Measurements from ENCODE around the gene IRGQ.

The IRGQ gene

GRCh38 chr19:43546581-43546980, 49.4 kb downstream of the IRGQ start:
- DNase-seq (ENCODE audit: low read depth in 1 of 2, low spot score in 1 of 2): no peak

- no peak for DNase-seq (ENCODE audit: low read depth in 1 of 2, low spot score in 1 of 2)
Observed at GRCh38 chr19:43545981-43546380, 50.0 kb downstream of the IRGQ start.

GRCh38 chr19:43545276-43545675, 50.7 kb downstream of the IRGQ start:
- DNase-seq (ENCODE audit: low read depth in 1 of 2, low spot score in 1 of 2): no peak

GRCh38 chr19:43544077-43544476, 51.9 kb downstream of the IRGQ start:
- DNase-seq (ENCODE audit: low read depth in 1 of 2, low spot score in 1 of 2): no peak

GRCh38 chr19:43541920-43542650, 53.8 kb downstream of the IRGQ start:
- no peak for DNase-seq (ENCODE audit: low read depth in 1 of 2, low spot score in 1 of 2)

- no peak for DNase-seq (ENCODE audit: low read depth in 1 of 2, low spot score in 1 of 2)
Observed at GRCh38 chr19:43540381-43540780, 55.6 kb downstream of the IRGQ start.

GRCh38 chr19:43538922-43539321, 57.0 kb downstream of the IRGQ start:
- DNase-seq (ENCODE audit: low read depth in 1 of 2, low spot score in 1 of 2): no peak

GRCh38 chr19:43534816-43535761, 60.8 kb downstream of the IRGQ start:
- DNase-seq (ENCODE audit: low read depth in 1 of 2, low spot score in 1 of 2): no peak
